Measurements from ENCODE around the gene TMEM72.

TMEM72 gene

DNA sequence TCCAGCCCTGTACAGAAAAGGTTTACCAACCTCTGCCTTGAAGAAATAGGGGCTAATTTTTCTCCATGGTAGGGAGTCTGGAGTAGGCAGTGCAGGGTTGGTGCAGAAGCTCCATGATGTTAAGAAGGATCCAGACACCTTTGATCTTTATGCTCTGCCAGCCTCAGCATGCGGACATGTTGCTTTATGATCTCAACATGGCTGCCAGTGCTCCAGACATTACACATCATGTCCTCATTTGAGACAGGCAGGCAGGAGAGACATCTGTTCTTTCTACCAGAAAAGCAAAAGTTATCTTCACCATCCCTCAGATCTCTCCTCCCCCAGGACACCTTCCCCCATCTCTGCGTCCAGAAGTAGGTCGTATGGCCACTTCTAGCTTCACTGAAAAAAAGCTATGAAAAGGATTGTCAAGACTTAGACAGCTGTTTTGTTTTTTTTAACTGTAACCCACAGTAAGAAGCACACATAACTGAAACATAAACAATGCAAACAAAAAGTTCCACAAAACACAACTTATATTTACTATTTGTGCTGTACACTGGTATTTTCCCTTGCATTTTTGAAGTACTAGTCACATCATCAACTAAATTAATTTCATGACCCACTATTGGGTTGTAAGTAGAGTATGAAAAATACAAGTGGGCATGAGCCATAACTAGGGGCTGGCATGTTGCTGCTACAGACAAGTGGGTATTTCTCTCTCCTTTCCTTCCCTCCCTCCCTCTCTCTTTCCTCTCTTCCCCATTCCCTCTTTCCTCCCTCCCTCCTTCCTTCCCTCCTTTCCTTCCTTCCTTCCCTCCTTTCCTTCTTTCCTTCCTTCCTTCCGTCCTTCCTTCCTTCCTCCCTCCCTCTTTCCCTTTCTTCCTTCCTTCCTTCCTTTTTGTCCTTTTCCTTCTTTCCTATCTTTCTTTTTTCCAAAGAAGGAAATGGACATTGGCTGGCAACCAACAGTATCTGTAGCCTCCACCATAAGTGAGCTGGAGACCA is 45.9 kb downstream of the TMEM72 start:
- no peak for DNase-seq

DNA sequence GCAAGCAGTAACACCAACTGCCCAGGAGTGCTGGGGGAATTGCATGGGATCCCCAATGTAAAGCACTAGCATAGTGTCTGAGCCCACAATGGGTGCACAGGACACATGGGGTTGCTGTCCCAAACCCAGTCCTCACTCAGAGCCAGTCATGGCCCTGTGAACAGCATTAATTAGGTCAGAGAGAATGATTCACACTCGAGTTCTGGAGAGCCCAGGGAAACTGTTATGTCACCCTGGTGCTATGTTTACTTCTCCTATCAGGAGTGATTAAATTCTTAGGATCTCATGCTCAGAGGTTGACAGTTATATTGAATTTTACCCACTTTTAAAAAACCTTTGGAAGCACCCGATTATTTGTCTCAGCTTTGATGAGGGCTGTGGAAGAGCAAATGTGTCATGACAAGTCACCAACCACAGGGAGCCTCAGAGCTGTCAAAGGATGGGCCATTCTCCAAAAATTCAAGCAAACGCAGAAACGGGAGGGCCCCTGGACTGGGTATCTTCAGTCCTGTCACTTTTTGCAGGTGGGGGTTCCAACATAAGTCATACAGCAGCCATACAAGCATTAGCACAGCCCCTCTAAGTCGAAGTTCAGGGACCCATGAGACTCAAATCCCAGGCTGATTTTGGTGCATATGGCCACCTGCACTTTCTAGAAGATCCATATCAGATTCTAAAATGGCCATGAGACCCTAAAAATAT is 47.2 kb downstream of the TMEM72 start:
- DNase-seq = no peak

DNA sequence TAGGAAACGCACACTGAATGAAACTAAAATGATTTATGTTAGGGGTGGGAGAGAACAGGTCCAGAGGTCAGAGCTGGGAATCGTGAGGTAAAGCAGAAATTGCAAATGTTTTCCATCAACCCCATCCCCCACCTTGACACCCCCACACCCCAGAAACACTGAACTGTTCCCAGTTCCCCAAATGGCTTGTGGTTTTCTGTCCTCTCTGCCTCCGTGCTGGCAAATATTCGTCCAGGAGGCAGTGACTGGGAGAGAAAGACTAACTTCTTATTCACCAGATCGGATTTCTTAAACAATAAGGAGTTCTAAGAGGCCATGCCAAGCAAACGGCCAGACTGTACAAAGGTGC is 47.7 kb downstream of the TMEM72 start:
- DNase-seq = no peak

DNA sequence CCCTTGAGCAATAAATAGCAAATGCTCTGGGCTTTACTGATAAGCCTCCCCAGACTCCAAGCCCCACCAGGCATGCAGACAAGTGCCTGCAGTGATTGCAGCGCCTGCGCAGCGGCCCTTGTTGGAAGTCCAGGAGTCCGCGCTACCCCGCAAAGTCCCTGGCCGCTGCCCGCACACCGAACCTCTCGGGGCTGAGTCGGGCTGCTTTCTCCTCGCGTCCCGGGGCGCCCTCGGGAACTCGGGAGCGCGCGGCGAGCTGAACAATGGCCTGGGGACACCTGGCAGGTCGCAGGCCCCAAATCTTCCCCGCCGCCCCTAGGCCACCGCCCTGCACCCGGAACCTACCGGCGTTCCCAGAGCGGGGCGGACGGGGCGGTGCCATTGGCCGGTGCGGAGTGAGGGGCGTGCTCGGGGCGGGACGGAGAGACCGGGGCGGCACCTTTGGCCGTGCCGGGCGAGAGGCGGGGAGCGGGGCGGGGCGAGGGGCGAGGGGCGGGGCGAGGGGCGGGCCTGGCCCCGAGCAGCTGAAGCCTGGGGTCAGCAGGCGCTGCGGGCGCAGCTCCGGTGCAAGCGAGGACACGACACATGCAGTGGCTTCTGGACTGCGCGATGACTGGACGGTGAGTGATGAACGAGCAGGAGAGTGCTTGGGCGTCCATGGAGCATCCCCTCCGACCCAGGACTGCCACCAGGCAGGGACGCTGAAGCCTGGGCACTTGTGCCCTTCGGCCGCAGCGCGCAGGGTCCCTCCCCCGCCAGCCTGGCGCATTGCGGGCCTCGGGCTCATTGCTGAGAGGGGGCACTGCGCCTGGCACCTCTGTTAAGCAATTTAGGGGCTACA is 48.3 kb downstream of the TMEM72 start, which contains the start of gene RASSF4:
Gene RASSF4 (plus strand): TSS at position 556 of the 841 bp plus-strand sequence. CDS start 10,401 bp downstream, outside the sequence.
- peak; percentile 92 for DNase-seq

DNA sequence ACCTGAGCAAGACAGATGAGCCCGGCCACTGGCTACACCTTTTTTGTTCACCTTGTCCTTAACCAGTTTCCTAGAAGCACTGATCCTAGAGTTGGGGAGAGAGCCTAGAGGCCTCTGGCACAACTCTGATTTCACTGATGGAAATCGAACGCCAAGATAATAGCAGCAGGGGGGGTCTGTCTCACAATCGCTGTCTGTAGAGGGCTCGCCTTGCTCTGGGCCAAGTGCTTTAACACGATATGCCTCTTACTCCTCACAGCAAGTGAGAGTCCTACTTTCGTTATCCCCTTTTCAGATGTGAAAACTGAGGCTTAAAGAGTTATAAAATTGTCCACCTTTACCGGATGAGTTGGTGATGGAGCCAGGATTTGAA is 48.9 kb downstream of the TMEM72 start:
- no peak for DNase-seq

DNA sequence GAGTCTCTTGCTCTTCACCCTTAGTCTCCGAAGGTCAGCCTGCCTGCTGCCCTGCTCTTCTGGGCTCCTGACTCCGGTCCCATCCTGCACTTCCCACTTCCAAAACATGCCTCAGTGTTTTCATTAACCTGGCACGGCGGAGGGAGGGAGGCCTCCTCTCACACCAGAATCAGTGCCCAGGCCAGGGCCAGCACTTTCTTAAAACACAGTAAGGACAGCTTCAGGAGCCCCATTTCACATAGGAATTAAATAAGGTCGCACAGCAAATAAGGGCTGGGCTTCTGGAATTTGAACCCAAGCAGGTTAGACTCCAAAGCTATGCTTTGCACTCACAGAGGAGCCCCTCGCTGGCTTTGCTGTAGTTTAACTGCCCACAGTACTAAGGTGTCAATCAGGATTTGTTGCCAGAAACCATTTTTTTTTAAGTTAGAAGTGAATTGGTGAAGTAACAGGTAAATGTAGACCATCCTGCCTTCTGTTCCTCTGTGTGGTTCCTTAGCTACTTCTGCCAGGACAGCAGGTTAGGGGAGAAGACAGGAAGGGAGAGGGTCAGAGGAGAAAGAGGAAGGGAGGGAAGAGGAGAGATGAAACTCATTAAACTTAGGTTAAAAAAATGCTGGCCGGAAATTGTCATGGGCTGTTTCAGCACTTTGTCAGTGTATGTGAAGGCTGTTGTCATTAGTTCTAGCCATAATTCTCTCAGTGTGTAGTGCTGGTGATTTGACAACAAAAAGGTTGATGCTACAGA is 49.5 kb downstream of the TMEM72 start:
- no peak for DNase-seq

DNA sequence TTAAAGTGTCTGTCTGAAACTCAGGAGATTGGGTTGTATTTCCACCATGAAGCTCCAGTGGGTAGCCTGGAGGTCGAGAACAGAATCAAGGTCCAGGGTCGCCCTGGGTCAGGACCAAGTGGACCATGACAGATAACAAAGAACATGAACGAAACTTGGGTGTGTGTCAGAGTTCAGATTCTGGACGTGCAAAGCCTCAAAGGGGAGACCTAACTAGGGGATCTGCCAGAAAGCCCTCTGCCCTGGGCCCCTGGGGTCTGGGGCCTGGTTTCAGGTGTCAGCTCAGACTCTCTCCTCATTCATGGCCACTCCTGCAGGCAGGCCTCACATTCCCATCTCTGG is 50.1 kb downstream of the TMEM72 start:
- DNase-seq = no peak

DNA sequence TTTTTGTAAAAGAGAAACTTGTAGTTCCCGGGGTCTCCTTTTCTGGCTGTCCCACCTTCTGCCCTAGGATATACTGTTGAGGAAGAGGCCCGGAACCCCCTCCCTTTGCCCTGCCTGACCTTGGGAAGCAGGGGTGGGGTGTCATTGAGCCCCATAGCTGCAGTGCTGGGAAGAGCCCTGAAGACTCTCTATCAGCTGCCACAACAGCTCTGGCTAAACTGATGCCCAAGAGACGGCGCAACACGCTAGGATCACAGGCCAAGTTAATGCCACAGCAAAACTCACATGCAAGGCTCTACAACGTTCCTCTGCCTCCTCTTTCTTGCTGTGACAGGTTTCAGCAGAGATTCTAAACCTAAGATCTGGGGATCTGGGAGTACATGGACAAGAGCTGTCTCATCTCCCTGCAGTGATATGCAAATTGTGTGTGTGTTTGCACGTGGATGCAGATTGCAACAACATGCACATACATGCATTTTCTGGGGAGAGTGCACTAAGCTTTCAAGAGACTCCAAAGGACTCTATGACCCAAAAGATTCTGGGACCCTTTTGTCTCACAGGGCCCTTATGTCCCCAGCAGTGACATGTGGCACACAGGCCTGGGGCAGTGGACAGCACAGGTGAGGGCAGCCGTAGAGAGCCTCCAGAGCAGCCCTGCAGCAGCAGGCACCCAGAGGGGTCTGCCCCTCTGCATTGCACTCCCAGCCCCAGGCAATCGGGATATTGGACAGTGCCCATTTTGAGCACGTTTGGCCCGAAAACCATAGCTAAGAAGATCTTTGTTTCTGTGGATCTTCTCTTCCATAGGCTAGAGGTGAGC is 51.0 kb downstream of the TMEM72 start:
- DNase-seq = no peak

DNA sequence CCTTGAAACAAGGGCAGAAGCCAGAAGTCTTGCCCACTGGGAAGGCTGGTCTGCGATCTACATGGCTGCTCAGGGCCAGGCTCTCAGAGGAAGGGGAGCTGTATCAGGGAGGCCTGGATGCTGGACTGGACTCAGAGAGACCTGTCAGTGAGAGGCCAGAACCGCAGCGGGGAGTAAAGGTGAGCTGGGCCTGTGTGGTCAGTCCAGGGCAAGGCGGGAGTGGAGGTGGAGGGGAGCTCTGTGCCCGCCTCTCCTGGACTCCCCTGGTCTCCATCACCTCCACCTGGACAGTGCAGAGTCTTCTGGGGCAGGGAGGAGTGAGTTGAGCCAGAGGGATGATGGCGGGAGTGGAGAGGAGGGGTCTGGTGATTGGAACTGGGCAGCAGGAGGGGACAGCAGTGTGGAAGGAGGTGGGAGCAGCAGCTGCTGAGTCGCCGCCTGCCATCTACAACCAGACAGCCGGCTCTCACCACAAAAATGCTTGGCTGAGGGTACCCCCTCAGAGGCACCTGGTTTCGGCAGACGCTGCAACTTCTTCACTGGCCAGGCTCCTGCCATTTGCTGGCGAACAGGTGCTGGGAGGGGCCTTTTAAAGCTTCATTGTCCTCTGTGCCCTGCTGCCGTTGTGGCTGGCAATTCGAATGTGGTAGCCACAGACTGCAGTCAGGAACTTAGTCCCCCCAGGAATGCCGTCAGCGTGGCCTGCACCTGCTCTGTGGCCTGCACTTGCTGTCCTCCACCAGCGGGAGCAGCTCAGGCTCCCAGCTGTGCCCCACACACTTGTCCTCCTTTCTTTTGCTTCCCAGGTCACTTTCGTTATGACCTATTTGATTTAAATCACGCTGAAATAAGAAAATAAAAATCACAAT is 52.0 kb downstream of the TMEM72 start:
- no peak for DNase-seq

DNA sequence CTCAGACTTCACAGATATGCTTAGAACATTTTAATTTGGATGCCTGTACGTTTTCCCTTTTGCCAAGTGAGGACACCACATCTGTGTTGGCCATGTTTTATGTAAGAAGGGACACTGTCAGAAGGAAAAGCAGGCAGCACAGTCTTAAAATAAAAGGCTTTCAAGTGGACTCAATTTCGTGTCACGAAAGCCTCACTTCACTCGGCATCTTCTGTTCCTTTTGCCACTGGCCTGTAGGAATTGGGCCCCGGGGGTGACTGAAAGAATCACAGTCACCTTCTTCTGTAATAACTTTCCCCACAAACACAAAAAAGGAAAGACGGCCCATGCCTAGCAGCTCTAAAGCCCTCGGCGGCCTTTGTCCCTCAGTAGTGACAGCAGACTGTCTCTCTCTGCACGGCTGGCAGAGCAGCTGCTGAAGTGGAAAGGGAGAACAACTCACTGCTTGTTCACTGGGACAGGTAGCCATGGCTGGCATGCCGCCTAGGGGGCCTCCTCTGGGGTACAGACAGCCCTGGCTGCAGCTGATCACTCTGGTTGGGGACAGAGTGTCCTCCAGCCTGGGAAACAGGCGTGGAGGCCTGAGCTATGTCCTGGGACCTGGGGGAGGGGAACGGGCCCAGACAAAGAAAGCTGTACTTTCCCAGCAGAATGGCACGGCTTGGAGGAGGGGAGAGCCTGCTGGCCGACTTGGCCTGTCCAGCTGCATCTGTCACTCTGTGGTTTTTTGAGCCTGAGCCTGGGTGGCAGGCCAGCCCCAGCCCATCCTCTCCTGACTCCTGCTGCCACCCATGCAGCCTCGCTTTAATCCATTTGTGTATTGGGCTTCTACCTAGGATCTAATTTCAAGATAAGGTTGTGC is 52.9 kb downstream of the TMEM72 start:
- DNase-seq = no peak

DNA sequence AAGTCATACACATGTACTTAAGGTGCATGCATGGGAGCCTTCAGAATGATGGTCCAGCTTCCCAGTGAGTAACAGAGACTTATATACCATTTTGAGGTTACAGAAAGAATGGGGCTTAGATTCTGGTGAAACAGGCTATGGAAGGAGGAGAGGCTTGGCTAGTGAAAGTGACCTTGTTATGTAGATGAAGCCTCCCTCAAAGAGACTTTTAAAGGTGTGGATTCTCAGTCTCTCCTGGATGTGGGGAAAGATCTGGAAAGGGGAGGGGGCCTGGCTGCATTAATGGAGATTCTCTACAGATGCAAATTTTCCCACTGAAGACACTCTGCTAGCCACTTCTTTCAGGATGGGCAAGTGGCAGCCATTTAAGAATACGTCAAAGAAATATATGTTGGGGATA is 54.0 kb downstream of the TMEM72 start:
- no peak for DNase-seq

DNA sequence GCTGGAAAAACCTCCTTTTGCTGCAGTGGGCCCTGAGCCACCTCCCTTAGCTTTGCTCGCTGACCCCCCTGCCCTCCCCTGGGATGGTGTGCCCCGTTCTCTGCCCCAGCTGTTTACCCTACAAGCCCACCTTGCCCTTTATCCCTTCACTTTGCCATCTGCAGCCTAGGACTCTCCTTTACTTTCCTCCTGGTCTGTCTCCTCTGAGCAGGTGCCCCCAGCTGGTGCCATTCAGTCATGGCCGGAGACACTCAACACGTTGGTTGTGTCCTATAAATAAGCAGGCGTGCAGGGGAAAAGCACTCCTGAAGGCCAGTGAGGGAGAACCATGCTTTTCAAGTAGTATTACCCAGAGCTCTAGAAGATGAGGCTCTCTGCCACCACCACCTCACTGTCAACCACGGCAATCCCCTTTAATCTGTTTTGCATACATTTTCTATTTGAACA is 54.5 kb downstream of the TMEM72 start:
- no peak for DNase-seq

DNA sequence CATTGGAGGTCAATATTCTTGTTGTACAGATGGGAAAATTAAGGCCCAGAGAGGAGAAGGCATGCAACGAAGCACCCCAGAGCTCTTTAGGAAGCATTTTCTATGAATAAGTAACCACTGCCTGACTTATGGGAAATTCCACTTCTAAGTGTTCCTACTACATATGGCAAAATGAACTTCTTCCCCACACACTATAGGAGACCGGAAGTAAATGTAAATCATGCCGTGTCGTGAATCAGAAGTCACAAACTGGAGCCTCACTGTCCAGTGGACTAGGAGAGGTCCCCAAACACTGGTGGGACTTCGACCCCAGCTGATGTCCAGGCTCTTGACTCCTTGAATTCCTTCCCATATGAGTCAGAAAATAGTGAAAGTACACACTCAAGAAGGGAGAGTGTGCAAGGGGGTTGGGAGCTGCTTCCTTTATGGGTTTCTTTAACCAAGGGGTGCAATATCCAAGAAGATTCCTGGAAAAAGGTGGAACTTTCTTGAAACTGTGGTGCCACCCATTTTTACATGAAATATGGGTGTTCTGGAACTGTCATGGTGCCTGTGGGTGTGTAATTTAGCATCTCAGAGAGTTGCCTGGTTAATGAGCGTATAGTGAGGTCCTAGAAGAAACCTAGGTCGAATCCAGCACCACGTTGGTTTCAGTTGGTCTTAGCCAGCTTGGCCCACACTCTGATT is 55.1 kb downstream of the TMEM72 start:
- DNase-seq = no peak

DNA sequence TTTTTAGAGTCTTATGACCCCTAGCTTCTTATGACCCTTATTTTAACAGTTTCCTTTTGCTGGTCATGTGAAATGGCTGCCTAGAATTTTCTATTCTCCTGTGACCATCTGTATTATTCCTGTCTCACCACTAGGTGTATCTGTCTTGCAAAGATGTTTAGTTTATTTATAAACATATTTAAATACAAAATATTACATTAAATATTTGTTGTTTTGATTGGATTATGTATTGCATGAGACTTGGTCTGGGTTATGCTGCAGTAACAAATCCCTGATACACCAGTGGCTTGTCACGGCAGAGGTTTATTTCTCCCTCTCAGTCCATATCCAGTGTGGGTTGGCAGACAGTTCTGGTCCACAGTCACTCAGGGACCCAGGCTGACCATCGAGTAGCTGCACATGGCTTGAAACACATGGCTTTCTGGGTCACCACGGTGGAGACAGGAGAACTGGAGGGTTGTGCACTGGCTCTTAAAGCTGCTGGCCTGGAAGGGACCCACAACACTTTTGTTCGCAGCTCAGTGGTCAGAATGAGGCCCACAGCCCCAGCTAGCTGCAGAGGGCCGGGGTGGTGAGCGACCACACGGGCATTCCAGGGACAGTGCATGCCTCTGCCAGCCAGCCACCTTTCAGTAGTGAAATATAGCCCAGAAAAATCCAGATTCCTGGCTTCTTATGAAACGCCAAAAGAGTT is 55.8 kb downstream of the TMEM72 start:
- no peak for DNase-seq

DNA sequence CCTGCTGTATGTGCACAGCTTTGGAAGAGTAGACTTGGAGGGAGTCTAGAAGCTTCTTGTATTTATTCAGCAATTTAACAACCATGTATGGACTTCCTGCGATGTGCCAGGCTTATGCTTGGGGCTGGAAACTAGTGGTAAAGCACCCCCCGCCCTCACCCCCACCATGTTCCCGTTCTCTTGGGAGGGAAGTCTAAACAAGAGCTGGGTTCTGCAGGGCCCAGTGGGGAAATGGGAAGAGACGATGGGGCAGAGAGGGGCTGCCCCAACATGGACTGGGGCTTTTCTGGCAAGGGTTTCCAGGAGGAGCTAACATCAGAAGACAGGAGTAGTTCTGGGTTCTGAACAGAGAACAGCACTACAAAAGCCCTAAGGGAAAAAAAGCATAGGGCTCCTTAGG is 56.5 kb downstream of the TMEM72 start:
- DNase-seq = no peak

DNA sequence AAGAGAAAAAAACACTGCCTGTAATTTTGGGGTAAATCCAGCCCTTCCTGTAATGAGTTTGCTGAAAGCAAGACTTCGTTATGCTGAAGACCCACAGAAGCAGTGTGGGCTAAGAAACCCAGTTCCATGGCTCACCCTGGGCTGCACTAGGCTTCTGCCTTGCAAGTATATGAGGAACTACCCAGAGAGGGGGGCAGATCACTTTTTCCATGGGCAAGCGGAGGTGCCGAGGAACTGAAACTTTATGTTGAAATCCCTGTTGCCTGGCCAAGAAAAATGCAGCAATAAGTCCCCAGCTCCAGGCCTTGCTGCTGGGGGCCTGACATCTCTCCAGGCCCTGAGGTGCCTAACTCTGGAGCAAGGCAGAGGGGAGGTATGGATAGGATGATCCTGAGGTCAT is 57.0 kb downstream of the TMEM72 start:
- DNase-seq = no peak

DNA sequence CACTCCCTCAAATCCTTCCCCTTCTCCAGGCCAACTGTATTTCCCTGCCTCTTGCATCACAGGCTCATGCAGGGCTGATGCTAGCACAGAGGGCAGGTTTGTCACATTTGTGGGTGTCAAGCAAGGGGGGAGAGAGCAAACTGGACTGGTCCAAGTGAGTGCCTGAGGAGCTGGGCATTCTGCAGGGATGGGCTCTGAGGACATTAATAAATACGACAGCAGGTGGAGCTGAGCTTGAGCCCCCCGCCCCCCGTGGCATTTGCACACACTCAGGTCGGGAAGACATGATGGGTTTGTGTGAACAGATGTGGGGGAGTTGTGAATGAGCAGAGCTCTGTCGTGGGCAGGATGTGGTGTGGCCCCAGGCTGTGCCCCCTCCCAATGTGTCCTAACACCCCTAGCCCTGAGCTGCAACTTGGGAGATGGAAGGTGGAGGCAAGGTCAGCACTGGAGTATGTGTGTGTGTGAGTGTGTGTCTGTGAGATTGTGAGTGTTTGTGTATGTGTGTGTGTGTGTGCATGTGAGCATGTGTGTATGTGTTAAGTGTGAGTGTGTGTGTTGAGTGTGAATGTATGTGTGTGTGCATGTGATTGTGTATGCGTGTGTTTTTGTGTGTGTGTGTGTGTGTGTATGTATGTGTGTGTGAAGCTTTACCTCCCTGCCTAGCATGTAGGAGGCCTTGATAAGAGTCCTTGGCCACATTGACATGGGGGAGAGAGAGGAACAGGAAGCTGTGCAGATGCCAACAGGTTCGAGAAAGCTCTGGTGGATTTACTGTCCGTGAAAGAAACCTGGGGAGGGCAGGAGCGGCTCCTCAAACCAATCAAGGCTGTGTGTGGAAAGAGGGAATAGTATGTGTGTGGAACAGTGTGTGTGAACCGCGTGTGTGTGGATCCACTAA is 57.6 kb downstream of the TMEM72 start:
- peak; percentile 38 for DNase-seq
